Lower leg skin (tissue), 3 donors: Measurements from ENCODE around the gene ALOXE3.

Experiments used
- CTCF ChIP-seq, 3 donors: fragments of 450-650 bp; IDR thresholded peaks; one replicate each; pipeline ENCODE4 v1.5.1; 2016; ENCODE audit warnings: antibody characterized with exemption in 3 of 3, mild to moderate bottlenecking in 3 of 3, moderate library complexity in 2 of 3
- POLR2A ChIP-seq, 2 donors: fragments of 450-650 bp; IDR thresholded peaks; one replicate each; pipeline ENCODE4 v1.6.1; 2016 to 2017; ENCODE audit warnings: antibody characterized with exemption in 2 of 2, mild to moderate bottlenecking in 1 of 2, moderate library complexity in 1 of 2

GRCh38 chr17:8063761-8064534, 54.4 kb downstream of the ALOXE3 start:
- TF ChIP-seq CTCF (IDR thresholded peaks at IDR 0.05) (no peak), POLR2A (IDR thresholded peaks at IDR 0.05) (no peak)
